GM23338 (cell line): ENCODE measurements around the gene SENP5.
A peak's percentile ranks its signal among the peaks of the same experiment; 100 is the strongest.

Source experiments
- CREB1 ChIP-seq: fragments of 250-450 bp; sonication (Bioruptor Pico); IDR thresholded peaks from 2 replicates; pipeline ENCODE4 v1.5.0; 2020; ENCODE audit warnings: low read depth, mild to moderate bottlenecking, moderate library complexity
- CTCF ChIP-seq, 2 experiments: fragments of 200-600 bp in 1 of 2; sonication (generic) in 1 of 2; conservative IDR thresholded peaks; 2 replicates each; pipeline versions ENCODE4 v1.5.1 to v1.6.1; 2016 to 2017; ENCODE audit warnings: antibody characterized with exemption in 2 of 2, low read depth in 2 of 2, mild to moderate bottlenecking in 2 of 2, moderate library complexity in 1 of 2
- EZH2 ChIP-seq: fragments of 200-600 bp; sonication (generic); IDR thresholded peaks from one replicate; pipeline ENCODE4 v1.8.0; 2017; ENCODE audit warnings: antibody characterized with exemption, mild to moderate bottlenecking, low read depth; ENCODE audit not compliant: unreplicated experiment
- EZH2phosphoT487 ChIP-seq: fragments of 200-600 bp; sonication (generic); IDR thresholded peaks from one replicate; pipeline ENCODE4 v1.8.1; 2018; ENCODE audit warnings: antibody characterized with exemption; ENCODE audit not compliant: unreplicated experiment
- NANOG ChIP-seq: IDR thresholded peaks from 2 replicates; pipeline ENCODE4 v1.6.1; 2016; ENCODE audit warnings: antibody characterized with exemption, borderline replicate concordance
- POLR2AphosphoS5 ChIP-seq: IDR thresholded peaks from 2 replicates; pipeline ENCODE4 v1.6.1; 2016; ENCODE audit warnings: antibody characterized with exemption, low read depth
- REST ChIP-seq: IDR thresholded peaks from one replicate; pipeline ENCODE4 v1.6.1; 2018; ENCODE audit warnings: antibody characterized with exemption; ENCODE audit not compliant: unreplicated experiment
- STAT1 ChIP-seq: IDR thresholded peaks from one replicate; pipeline ENCODE4 v1.6.1; 2016; ENCODE audit warnings: antibody characterized with exemption; ENCODE audit not compliant: unreplicated experiment

GRCh38 chr3:196837819-196838420 is 29.8 kb upstream of the SENP5 start:
- peak; percentile 89 to 94 for TF ChIP-seq CTCF (conservative IDR thresholded peaks at IDR 0.05; ENCODE audit: low read depth in 2 of 2)
- TF ChIP-seq POLR2AphosphoS5, result no peak
- TF ChIP-seq EZH2phosphoT487, result no peak
- TF ChIP-seq REST, result no peak
- 0 out of 2 replicates have a peak, but pooled peaks have one; percentile 3 for TF ChIP-seq CREB1 (CRISPR knock-in tag)
- no peak for TF ChIP-seq EZH2
- no peak for TF ChIP-seq NANOG
- no peak for TF ChIP-seq STAT1
